Measurements from ENCODE around the gene MAP6. TPM values are rescaled to one million over a fixed set of nuclear protein-coding genes. Genes with fewer than 3 reads are reported as not detected.
A peak's percentile ranks its signal among the peaks of the same experiment; 100 is the strongest.
"Not testable (repeated sequence)": the region's sequence is repeated elsewhere in the genome, so short reads cannot be mapped to it uniquely, and the experiment has no call there.

MAP6 gene
- total and polyA plus RNA-seq, 10 of the 15 experiments (the other 5 are each of a cell fraction or from before 2014, with no cell fraction given) = 0.06 to 0.19 (median 0.11) TPM; not detected in 5

DNA sequence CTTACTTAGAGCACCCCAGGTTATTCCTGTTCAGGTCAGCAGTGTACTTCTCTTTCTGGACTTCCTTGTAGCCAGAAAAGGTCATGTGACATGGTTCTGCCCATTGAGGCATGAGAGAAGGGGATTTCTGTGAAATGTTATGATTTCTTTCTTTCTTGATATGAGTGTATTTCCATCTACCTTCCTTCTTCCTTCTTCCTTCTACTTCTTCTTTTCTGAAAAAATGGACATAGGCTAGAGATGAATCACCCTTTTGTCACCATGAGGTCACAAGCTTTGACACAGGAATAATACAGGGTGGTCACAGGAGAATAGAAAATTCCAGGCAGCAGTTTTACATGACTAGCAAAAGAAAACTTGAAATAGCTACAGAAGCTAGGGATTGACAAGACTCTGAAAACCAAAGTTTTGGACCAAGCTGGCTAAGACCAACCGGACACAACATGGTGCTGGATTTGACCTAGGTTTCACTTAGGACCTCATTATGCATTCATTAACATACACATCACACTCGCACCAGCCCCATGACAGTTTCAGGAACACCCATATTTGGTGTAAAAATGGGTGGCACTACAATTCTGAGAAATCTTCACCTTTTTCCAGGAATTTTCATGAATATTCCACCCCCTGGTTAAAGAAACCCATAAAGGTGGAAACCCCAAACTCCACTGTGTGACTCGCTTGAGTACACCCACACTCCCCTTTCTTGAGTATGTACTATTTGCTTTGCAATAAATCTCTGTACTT is 21.2 kb upstream of the MAP6 start (continued):
- TF ChIP-seq CREB1 (IDR thresholded peaks at IDR 0.05; ENCODE audit: low read depth) (peak; percentile 78), IKZF1 (conservative IDR thresholded peaks at IDR 0.05) (peak; percentile 95), DPF2 (IDR thresholded peaks at IDR 0.05) (peak; percentile 55; the same call in 1 of the 2 replicates), SRF (IDR thresholded peaks at IDR 0.05; ENCODE audit: low read depth in 2 of 2, low read length in 2 of 2) (peak; percentile 19 to 64; a peak in 1 of 4 replicates), SMAD1 (IDR thresholded peaks at IDR 0.05; ENCODE audit: low read depth, partially characterized antibody) (no peak)

GRCh38 chr11:75683856-75684255 is 15.0 kb upstream of the MAP6 start:
- H3K9ac ChIP-seq (ENCODE audit: control insufficient read depth, insufficient read depth, low read length); H3K4me2 ChIP-seq (ENCODE audit: control insufficient read depth, insufficient read depth); H3K9me3 ChIP-seq (replicated peaks; ENCODE audit: control insufficient read depth, insufficient read depth, low read length); BruUV-seq (replicated peaks); RAD21 ChIA-PET (ENCODE audit: unreplicated experiment); H3K79me2 ChIP-seq (ENCODE audit: control insufficient read depth, insufficient read depth, low read length); H3K4me1 ChIP-seq (ENCODE audit: control insufficient read depth, insufficient read depth, low read length); intact Hi-C loops (cut with micrococcal nuclease; ENCODE audit: unreplicated experiment); H3K27me3 ChIP-seq (replicated peaks in 1 of 2; ENCODE audit: control insufficient read depth in 2 of 2, insufficient read depth in 2 of 2, low read length in 1 of 2); ATAC-seq; H2AFZ ChIP-seq (ENCODE audit: control insufficient read depth, low read depth, low read length); in situ Hi-C loops (cut with MboI); H3K36me3 ChIP-seq (ENCODE audit: control insufficient read depth in 2 of 2, insufficient read depth in 2 of 2, low read length in 1 of 2); H4K20me1 ChIP-seq (ENCODE audit: control insufficient read depth, insufficient read depth); H3K27ac ChIP-seq (ENCODE audit: control insufficient read depth, insufficient read depth); DNase-seq (ENCODE audit: low read depth, low spot score); POLR2A ChIA-PET; H3K4me3 ChIP-seq; FAIRE-seq: not testable (repeated sequence)
- TF ChIP-seq SPI1 (IDR thresholded peaks at IDR 0.05; ENCODE audit: borderline replicate concordance, insufficient read depth, low read depth, low read length) = peak; percentile 35; the same call in 1 of the 2 replicates
- ChIA-PET CTCF (interaction anchor here (1.4 kb wide), 1 partner anchor 9 kb away, joined by 4 read pairs; no protein-coding TSS in a partner anchor), SMC1A (ENCODE audit: uncharacterized antibody, unreplicated experiment) (interaction anchor here (0.6 kb wide), 1 partner anchor 61 kb away, joined by 3 read pairs; no protein-coding TSS in a partner anchor)
- 0% methylated on average over 1 of the region's 1 CpG for WGBS (ENCODE audit: insufficient coverage, insufficient replicate concordance, low lambda C conversion rate, missing lambda C conversion rate)

Data from GM12878 (cell line).